Activated CD4-positive, CD25-positive, alpha-beta regulatory T cell treated with anti-CD3 and anti-CD28 coated beads, Interleukin-2, amount 50 U/mL, for 24 hours (primary cell): Measurements from ENCODE around the gene TGIF2LY.
"Not testable (repeated sequence)": the region's sequence is repeated elsewhere in the genome, so short reads cannot be mapped to it uniquely, and the experiment has no call there.

Experiments
- ATAC-seq, 2 donors: fragments of 150-1000 bp; cut with Tn5 transposase; one replicate each; pipeline ENCODE4 v1.10.0; 2021; ENCODE audit warnings: mild to moderate bottlenecking in 1 of 2, moderate library complexity in 1 of 2

Gene TGIF2LY

GRCh38 chrY:3578767-3579166, at the start of gene TGIF2LY:
Gene TGIF2LY (plus strand): TSS chrY:3579067. CDS start chrY:3579245, 178 bp downstream.
- ATAC-seq, result not testable (repeated sequence)
